Measurements from ENCODE around the gene REP15.
"Not testable (repeated sequence)": the region's sequence is repeated elsewhere in the genome, so short reads cannot be mapped to it uniquely, and the experiment has no call there.

REP15 gene

GRCh38 chr12:27696293-27696652 is at the start of gene REP15:
REP15 (plus strand) TSS chr12:27696447; CDS start chr12:27696563, 116 bp downstream.
- no peak for DNase-seq (ENCODE audit: low read depth in 2 of 2, low spot score in 1 of 2)

GRCh38 chr12:27650011-27650410 is 46.2 kb upstream of the REP15 start:
- DNase-seq (ENCODE audit: low read depth in 2 of 2, low spot score in 1 of 2), result no peak

- DNase-seq (ENCODE audit: low read depth in 2 of 2, low spot score in 1 of 2), result no peak
These were observed 45.0 kb upstream of the REP15 start for GRCh38 chr12:27651201-27651600.

- no peak for DNase-seq (ENCODE audit: low read depth in 2 of 2, low spot score in 1 of 2)
These were observed 44.0 kb upstream of the REP15 start for GRCh38 chr12:27652174-27652763.

- DNase-seq (ENCODE audit: low read depth in 2 of 2, low spot score in 1 of 2), result no peak
These were observed 42.6 kb upstream of the REP15 start for GRCh38 chr12:27653661-27654060.

GRCh38 chr12:27655476-27655875 is 40.8 kb upstream of the REP15 start:
- not testable (repeated sequence) for DNase-seq (ENCODE audit: low read depth in 2 of 2, low spot score in 1 of 2)

GRCh38 chr12:27657296-27657695 is 39.0 kb upstream of the REP15 start:
- DNase-seq (ENCODE audit: low read depth in 2 of 2, low spot score in 1 of 2), result no peak

GRCh38 chr12:27665704-27666103 is 30.5 kb upstream of the REP15 start:
- no peak for DNase-seq (ENCODE audit: low read depth in 2 of 2, low spot score in 1 of 2)

- DNase-seq (ENCODE audit: low read depth in 2 of 2, low spot score in 1 of 2), result no peak
These were observed 29.7 kb upstream of the REP15 start for GRCh38 chr12:27666510-27666909.

- no peak for DNase-seq (ENCODE audit: low read depth in 2 of 2, low spot score in 1 of 2)
These were observed 28.7 kb upstream of the REP15 start for GRCh38 chr12:27667540-27667939.

- DNase-seq (ENCODE audit: low read depth in 2 of 2, low spot score in 1 of 2), result no peak
These were observed 24.2 kb upstream of the REP15 start for GRCh38 chr12:27672051-27672450.

GRCh38 chr12:27672643-27673042 is 23.6 kb upstream of the REP15 start:
- no peak for DNase-seq (ENCODE audit: low read depth in 2 of 2, low spot score in 1 of 2)

- no peak for DNase-seq (ENCODE audit: low read depth in 2 of 2, low spot score in 1 of 2)
These were observed 23.0 kb upstream of the REP15 start for GRCh38 chr12:27673101-27673718.

- DNase-seq (ENCODE audit: low read depth in 2 of 2, low spot score in 1 of 2), result no peak
These were observed 21.3 kb upstream of the REP15 start for GRCh38 chr12:27674989-27675388.

GRCh38 chr12:27680619-27681018 is 15.6 kb upstream of the REP15 start:
- DNase-seq (ENCODE audit: low read depth in 2 of 2, low spot score in 1 of 2), result no peak

GRCh38 chr12:27682534-27682933 is 13.7 kb upstream of the REP15 start:
- DNase-seq (ENCODE audit: low read depth in 2 of 2, low spot score in 1 of 2), result no peak

- DNase-seq (ENCODE audit: low read depth in 2 of 2, low spot score in 1 of 2), result no peak
These were observed 11.0 kb upstream of the REP15 start for GRCh38 chr12:27685274-27685673.

GRCh38 chr12:27686147-27686546 is 10.1 kb upstream of the REP15 start:
- no peak for DNase-seq (ENCODE audit: low read depth in 2 of 2, low spot score in 1 of 2)

GRCh38 chr12:27688671-27689070 is 7.6 kb upstream of the REP15 start:
- no peak for DNase-seq (ENCODE audit: low read depth in 2 of 2, low spot score in 1 of 2)

- no peak for DNase-seq (ENCODE audit: low read depth in 2 of 2, low spot score in 1 of 2)
These were observed 6.6 kb upstream of the REP15 start for GRCh38 chr12:27689558-27690180.

GRCh38 chr12:27693403-27693802 is 2.8 kb upstream of the REP15 start:
- DNase-seq (ENCODE audit: low read depth in 2 of 2, low spot score in 1 of 2), result no peak

- no peak for DNase-seq (ENCODE audit: low read depth in 2 of 2, low spot score in 1 of 2)
These were observed 523 bp upstream of the REP15 start for GRCh38 chr12:27695556-27696292.
